HG02970 (cell line): Measurements from ENCODE around the gene STING1.
"Not testable (repeated sequence)": the region's sequence is repeated elsewhere in the genome, so short reads cannot be mapped to it uniquely, and the experiment has no call there.

Experiments used
- ATAC-seq: cut with Tn5 transposase; IDR thresholded peaks from one replicate; pipeline ENCODE4 v1.9.1; 2021; ENCODE audit warnings: mild to moderate bottlenecking, moderate library complexity, moderate number of reproducible peaks; ENCODE audit not compliant: unreplicated experiment, low FRiP score

Gene STING1

DNA sequence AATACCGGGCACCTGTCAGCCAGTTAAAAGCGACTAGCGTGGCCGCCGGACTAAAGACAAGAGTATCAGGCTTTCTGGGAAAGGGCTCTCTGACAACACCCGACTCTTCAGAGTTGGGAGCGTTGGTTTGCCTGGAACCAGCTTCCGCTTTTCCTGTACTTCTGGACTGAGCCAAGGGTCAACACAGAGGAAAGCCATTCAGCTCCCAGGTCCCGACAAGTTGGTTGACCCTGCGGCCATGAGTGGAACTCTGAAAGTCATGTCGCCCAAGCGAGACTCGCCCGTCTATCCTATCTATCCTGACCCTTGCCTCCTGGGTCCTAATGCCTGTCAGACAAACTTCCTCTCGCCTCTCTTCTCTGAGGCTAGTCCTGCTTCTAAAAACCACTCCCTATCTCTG, 21.3 kb upstream of the STING1 start:
- ATAC-seq = not testable (repeated sequence)

DNA sequence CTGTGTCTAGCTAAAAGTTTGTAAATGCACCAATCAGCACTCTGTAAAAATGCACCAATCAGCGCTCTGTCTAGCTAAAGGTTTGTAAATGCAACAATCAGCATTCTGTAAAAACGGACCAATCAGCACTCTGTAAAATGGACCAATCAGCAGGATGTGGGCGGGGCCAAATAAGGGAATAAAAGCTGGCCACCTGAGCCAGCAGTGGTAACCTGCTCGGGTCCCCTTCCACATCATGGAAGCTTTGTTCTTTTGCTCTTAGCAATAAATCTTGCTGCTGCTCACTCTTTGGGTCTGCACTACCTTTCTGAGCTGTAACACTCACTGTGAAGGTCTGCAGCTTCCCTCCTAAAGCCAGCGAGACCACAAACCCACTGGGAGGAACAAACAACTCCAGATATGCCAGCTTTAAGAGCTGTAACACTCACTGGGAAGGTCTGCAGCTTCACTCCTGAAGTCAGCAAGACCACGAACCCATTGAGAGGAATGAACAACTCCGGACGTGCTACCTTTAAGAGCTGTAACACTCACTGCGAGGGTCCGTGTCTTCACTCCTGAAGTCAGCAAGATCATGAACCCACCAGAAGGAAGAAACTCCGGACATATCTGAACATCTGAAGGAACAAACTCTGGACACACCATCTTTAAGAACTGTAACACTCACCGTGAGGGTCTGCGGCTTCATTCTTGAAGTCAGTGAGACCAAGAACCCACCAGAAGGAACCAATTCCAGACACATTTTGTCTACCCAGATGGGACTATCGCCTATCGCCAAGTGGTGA, 20.7 kb upstream of the STING1 start:
- not testable (repeated sequence) for ATAC-seq

DNA sequence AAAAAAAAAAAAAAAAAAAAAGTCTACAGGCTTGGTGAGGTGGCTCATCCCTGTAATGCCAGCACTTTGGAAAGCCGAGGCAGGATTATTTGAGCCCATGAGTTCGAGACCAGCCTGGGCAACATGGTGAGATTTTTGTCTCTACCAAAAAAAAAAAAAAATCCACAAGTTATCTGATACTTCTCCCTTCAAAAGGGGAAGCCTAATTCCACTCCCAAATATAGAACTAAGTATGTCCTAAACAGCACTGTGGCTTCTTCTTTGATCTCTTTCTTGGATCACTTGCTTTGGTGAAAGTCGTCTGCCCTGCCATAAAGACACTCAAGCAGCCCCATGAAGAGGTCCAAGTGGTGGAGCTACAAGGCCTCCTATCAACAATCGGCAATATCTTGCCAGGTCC, 18.8 kb upstream of the STING1 start:
- no peak for ATAC-seq

DNA sequence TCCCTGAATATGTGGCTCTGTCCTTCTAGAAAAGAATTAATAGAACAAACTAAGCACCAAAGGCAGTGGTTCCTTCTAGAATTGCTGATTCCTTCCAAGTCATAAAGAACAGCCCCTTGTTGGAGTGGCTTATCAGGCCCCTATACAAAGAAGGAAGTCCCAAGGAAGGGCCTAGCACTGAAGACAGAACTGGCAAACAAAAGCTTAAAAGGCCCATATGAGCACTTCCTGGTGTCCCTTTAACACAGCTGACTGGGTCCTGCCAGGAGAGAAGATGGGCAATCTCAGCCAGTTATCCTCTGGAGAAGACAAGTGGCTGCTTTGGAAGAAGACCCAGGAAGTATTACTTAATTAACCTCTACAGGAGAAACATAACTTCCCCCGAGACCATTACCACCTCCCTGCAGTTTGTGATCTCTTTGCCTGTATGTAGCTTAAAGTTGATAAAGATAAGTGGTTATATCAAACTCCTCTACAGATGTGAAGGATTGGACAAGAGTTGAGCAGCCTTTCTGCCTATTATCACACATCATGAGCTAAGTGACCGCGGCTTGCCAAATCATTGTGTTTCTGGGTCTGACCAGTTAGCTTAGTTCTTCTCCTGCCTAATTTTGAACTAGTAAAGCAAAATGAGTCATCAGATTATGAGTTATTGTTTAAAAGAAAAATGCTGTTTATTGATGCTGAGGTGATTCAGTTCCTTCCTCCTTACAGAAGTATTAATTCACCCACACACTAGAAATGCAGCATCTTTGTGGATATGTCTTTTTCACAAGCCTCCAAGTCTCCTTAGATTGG, 13.3 kb upstream of the STING1 start:
- ATAC-seq = no peak

DNA sequence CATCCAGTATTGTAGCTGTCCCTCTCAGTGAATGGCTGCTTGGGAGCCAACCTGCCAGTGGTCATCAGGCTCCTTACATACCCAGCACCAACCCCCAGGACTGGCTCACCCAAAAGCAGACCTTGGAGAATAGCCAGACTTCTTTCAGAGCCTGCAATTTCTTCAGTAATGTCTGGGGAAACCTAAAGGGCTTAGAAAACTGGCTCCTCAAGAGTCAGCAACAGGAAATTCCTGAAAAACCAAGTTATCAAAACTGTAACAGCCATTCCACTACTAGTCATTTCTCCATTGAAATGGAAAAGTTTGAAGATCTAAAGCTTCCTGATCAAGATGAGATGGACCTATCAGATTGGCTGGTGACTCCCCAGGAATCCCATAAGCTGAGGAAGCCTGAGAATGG, 12.3 kb upstream of the STING1 start:
- no peak for ATAC-seq

DNA sequence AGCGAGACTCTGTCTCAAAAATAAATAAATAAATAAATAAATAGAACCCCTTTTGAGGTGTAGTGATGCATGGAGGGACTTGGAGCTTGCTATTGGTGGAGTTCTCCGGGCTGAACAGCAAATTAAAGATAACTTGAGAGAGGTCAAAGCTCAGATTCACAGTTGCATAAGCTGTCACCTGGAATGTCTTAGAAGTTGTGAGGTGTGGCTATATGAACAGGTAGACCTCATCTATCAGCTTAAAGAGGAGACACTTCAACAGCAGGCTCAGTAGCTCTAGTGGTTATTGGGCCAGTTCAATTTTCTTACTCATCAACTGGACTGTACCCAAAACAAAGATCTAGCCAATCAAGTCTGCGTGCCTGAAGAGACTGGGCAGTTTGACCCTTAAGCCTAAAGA, 11.7 kb upstream of the STING1 start:
- no peak for ATAC-seq

DNA sequence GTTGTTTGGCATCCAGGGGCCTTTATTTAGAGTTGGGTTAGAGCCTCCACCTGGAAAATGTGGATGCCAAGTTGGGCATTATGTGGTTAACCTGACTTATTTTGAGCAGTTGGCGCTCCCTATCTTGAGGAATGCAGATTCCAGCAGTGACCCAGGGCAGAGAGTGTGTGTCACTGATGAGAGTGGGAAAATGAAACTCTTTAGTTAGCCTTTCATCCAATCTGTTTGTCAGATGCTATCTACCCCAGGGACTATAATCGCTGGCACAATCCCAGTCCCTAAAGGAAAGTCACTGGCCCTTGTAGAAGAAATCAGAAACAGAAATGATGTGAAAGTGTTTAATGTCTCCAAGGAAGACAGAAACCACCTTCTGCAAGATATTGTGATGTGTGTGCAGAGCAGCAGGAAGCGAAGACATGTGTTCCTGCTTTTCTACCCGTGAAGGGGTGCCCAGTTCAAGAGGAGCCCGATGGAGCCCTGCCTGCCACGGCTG, 10.2 kb upstream of the STING1 start:
- no peak for ATAC-seq

DNA sequence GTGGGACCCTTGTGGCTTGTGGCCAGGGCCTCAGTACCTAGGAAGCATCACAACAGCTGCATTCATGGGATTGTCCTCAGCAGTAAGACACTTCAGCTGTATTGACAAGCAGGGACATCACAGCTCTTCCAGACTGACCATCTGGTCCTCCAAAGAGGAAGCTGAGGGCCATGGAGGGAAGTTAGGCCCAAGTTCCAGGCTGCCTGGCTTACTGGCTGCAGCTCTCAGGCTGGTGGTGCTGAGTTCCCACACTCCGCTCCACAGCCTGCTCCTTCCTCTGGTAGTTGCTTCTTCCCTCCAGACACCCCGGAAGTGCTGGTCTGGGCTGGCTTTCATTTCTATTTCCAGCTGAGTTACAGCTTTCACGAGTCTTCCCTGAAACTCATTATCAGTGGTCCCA, 5.7 kb upstream of the STING1 start:
- no peak for ATAC-seq

DNA sequence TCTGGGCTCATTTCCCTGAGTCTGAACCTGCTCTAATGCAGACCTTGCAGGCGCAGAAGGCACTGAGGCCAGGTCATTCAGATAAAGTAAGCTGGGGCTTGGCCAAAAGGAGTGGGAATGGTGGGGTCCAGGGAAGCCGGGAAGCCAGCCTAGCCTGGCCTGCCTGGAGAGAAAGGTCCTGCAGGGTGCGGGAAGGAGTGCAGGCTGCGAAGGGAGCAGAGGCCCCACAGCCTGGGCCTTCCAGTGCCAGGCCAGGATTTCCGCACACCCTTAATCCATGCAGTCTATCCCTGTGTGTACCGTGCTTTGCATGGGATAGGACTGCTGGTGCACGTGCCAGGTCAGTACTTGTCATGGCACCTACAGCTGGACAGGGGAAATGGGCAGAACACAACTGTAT, 3.6 kb upstream of the STING1 start:
- no peak for ATAC-seq

DNA sequence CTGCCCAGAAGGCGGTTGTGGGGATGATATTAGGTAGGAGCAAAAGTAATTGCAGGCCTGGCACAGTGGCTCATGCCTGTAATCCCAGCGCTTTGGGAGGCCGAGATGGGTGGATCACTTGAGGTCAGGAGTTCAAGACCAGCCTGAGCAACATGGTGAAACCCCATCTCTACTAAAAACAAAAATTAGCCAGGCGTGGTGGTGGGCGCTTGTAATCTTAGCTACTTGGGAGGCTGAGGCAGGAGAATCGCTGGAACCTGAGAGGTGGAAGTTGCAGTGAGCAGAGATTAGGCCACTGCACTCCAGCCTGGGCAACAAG, 291 bp upstream of the STING1 start:
- ATAC-seq = not testable (repeated sequence)

DNA sequence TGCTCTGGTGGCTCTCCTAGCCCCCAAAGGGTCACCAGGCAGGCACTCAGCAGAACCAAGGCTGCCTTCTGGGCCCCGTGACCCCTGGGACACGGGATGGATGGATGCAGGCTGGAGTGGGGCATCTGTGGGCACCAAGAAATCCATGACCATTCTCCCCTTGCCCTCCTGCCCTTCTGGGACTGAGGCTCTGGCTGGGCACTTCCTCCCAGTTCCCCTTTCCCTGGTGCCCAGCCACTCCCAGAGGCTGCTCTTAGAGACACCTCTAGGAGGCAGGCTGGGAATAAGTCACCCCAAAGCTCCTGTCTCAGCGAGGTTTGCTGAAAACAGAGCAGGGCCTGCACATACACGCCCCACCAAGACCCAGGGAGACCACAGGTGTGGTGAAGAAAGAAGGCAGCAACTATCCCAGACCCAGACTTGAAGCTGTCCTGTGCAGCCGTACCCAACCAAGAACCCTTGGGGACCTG, 943 bp downstream of the STING1 start:
- no peak for ATAC-seq

DNA sequence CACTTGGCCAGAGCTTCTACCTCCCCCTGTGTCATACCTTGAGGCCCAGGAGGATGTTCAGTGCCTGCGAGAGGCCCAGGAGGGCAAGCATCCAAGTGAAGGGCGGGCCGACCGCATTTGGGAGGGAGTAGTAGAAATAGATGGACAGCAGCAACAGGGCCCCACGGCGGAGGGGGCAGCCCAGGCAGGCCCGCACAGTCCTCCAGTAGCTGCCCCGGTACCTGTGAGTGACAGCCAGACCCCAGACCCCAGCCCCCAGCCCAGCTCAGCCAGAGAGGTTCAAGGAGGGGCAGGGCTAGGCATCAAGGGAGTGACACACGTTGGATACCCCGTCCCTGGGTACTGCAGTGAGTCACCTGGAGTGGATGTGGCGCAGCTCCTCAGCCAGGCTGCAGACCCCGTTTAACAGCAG, 1.4 kb downstream of the STING1 start:
- ATAC-seq = no peak

DNA sequence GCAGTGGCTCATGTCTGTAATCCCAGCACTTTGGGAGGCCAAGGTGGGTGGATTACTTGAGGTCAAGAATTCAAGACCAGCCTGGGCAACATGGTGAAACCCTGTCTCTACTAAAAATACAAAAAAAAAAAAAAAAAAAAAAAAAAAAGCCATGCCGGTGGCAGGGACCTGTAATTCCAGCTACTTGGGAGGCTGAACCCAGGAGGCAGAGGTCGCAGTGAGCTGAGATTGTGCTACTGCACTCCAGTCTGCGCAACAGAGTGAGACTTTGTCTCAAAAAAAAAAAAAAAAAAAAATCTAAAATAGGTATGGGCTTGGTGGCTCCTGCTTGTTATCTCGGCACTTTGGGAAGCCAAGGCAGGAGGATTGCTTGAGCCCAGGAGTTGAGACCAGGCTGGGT, 2.8 kb downstream of the STING1 start:
- ATAC-seq = not testable (repeated sequence)

DNA sequence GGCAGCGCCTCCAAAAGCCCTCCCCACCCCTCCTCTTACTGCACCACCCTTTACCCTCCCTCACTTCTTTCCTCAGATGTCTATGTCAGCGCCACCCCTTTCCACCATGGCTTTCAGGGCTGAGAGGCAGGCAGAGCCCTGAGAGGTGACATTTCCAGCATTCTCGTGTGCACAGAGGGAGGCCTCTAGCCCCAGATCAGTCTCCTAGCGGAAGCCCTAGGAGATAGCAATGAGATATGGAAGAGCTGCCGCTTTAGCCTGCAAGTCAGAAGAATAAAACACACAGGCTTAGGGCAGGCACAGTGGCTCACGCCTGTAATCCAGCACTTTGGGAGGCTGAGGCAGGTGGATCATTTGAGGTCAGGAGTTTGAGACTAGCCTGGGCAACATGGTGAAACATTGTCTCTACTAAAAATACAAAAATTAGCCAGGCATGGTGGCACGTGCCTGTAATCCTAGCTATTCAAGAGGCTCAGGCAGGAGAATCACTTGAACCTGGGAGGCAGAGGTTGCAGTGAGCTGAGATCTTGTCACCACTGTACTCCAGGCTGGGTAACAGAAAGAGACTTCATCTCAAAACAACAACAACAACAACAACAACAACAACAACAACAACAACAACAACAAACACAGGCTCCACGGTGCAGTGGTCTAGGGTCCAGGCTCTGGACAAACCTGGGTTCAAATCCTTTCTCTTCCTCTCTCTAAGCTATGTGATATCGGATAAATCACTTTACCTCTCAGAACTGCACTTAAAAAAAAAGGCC, 3.7 kb downstream of the STING1 start:
- not testable (repeated sequence) for ATAC-seq

DNA sequence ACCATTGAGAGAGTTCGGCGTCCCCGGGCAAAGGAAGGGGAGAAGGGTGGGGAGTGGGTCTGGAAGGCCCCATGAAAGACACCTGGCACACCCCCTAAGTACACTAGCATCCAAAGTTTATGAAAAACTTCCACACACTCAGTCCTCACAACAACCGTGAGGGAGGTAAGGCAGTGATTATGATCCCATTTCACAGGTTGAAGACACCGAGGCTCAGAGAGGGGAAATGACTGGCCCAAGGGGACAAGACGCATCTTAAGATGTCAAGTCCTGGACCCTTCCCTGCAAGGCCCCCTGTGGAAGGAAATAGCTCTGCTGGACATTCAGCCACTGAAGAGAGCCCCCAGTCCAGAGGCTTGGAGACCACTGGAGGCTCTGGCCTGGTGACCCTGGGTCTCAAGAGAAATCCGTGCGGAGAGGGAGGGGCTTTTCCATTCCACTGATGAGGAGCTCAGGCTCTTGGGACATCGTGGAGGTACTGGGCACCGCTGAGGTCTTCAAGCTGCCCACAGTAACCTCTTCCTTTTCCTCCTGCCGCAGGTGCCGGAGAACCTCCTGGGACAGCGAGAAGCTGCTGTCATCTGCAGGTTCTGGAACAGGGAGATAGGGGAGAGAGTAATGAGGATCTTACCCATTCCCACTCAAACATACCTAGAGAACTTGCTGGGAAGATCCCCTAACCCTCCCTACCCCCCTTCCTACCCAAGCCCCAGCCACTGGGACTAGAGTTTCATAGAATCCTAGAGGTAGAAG, 6.5 kb downstream of the STING1 start:
- no peak for ATAC-seq

DNA sequence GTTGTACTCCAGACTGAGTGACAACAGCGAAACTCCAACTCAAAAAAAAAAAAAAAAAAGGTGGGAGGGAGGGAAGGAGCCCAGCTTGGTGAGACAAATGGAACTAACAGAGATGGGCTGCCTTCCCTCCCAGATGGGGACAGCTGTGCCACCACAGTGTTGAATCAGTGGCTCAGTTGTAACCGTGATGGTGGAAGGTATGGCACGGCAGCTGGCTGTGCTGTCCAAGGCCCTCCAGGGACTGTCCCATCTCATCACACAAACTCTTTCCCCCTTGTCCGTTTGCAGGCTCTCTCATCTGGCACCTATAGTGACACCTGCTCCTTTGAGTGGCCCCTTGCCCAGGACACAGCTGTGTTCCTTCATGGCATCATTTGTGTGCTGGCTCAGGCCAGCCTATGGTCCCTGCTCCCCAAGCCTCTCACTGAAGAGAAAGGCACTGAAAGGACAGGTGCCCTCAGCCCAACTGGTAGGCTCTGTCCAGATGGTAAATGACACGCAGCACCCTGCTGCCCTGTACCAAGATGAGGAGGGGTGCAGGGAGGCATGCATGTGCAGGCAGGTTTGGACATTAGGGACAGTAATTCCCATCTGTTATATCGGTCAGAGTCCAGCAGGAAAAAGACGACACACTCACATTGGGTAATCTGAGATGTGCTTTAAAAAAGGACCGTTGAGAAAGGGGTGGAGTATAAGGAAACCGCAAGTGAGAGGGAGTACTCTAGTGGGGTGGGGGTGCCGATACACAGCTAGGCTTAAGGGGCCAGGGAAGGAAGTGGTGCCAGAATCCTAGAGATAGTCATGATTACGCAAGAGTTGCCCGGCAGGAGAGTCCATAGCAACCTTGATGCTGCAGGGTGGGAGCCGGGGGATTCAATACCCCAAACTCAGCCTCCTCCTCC, 7.4 kb downstream of the STING1 start:
- ATAC-seq = no peak

DNA sequence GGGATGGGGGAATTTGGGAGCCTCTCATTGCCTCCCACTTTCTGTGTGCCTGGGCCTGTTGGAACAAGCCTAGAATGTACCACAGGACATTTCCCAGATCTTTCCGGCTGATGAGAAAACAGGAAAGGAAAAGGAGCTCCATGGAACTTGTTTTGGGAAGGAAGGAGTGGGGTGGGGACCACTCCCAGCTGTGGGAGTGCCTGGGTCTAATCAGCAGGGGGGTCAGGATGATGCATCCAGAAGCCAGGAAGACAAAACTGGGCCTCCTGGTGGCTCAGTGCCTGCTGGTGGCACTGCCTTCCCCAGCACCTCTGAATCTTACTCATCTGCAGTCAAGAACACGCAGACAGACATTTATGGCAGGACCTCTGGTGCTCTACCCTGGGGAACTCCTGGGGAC, 9.0 kb downstream of the STING1 start:
- no peak for ATAC-seq

DNA sequence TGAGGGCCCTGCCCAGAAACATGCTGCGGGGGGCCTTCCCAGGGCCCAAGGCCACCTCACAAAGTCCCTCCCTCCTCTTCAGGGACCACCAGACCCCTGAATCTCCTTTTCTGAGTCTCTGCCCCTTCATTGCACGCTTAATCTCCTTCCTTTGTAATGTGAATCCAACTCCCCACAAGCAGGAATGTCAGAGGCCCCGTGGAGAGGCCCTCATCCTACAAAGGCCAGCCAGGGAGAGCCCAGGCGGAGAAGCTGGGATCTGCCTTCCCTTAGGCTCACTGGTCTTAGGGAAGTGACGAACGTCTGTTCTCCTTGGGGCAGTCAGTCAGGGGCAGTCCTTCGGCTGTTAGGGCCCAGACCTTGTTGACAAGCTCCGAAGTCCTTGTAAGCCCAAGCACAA, 9.5 kb downstream of the STING1 start:
- no peak for ATAC-seq

DNA sequence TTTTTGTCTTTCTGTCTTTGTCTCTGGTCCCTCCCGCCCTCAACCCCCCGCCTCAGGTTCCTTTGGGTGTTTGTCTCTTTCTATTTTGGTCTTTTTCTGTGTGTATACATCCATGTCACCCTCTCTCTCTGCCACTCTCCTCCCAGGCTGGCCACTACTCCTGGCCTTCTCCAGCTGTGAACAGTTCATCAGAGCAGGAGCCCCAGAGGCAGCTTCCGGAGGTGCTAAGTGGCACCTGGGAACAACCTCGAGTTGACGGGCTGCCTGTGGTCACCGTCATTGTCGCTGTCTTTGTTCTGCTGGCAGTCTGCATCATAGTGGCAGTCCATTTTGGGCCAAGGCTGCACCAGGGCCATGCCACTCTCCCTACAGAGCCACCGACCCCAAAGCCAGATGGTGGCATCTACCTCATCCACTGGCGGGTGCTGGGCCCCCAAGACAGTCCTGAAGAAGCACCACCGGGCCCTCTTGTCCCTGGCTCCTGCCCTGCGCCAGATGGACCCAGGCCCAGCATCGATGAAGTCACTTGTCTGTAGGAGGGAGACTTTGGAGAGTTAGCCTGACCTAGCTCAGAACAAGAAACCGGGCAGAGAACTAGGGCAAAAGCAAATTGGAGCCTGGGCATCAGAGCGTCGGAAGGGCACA, 10.1 kb downstream of the STING1 start:
- ATAC-seq = no peak
